ENCODE data around the gene SATB2. TPM values are rescaled to one million over a fixed set of nuclear protein-coding genes. Genes with fewer than 3 reads are reported as not detected.

Gene SATB2
- total RNA-seq, 3 donors from 2014 or later, result 2.3 to 12.2 (median 8.2) TPM

DNA sequence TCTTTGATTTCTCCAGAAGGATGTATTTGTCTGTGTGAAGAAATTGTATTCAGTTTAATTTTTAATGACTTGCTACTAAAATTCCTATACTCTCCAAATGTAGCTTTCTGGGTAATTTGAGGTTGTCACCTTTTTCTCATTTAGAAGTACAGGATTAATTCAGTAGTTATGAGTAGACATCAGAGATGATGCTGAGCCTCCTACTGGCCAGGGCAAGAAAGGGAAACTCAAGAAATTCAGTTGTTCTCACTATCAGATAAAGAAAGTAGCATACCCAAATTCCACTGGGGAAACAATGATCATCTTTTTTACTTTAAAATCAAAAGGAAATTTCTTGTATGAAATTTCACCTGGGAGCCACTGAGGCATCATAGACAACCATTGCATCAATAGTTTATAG, 199.4 kb downstream of the SATB2 start:
- H3K4me3 ChIP-seq, result no peak overlapping the region
- H3K27me3 ChIP-seq, result no peaks in the 10 kb centered on the region
- H3K27ac ChIP-seq, result no peak overlapping the region
- no peak for DNase-seq (ENCODE audit: low spot score in 2 of 2)
- H3K9me3 ChIP-seq, result peaks cover 11 to 15% of the 10 kb centered on the region in 2 donors
- no peaks in the 10 kb centered on the region for H3K4me1 ChIP-seq
- no peak for TF ChIP-seq POLR2A (IDR thresholded peaks at IDR 0.05)
- TF ChIP-seq, protein P1, sequence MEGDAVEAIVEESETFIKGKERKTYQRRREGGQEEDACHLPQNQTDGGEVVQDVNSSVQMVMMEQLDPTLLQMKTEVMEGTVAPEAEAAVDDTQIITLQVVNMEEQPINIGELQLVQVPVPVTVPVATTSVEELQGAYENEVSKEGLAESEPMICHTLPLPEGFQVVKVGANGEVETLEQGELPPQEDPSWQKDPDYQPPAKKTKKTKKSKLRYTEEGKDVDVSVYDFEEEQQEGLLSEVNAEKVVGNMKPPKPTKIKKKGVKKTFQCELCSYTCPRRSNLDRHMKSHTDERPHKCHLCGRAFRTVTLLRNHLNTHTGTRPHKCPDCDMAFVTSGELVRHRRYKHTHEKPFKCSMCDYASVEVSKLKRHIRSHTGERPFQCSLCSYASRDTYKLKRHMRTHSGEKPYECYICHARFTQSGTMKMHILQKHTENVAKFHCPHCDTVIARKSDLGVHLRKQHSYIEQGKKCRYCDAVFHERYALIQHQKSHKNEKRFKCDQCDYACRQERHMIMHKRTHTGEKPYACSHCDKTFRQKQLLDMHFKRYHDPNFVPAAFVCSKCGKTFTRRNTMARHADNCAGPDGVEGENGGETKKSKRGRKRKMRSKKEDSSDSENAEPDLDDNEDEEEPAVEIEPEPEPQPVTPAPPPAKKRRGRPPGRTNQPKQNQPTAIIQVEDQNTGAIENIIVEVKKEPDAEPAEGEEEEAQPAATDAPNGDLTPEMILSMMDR (IDR thresholded peaks at IDR 0.05), result no peak
- TF ChIP-seq POLR2AphosphoS5 (IDR thresholded peaks at IDR 0.05), result no peak
- H3K36me3 ChIP-seq, result no peaks in the 10 kb centered on the region
- intact Hi-C loops (cut with DNase I; ENCODE audit: low total_unique reads), result no loop called here

DNA sequence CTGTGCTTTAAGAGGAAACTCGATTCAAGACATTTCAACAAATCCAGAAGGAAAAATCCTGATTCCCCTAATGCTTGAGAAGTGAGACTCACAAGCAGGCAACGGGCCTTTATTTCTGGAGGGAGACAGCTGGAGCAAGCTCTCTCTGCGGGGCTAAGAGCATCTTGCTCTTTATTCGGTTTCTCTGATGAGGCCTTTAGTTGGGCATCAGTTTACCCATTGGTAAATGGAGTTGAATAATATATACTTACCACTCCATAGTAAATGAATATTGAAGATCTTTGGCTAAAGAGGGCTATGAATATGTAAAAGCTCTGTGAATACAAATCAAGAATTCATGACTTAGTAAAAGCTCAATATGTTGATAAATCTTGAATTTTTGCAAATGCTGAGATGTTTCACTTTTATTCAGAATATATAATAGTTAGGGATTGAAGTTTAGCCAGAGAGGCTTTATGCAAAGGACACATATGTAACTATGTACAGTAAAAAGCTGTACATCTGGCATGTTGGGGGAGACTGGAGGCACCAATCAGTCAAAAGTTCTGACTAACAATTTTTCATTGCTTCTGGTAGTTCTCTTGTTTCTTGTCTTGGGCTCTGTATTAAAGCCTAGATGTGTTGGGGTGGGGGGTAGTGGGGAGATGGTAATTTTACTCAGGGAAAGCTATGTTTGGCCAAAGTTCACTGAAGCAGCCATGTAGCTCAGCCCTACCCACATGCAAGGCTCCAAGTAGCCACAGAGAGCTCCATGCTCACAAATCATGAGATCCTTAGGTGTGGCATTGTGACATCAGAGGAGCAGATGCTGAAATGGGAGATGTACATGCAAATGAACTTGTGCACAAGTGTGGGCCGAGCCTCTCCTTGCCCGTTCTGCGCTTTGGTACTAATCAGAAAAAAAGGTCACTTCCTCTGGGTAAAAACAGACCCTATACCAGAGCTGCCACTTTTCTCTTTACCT, 200.2 kb downstream of the SATB2 start:
- no peak for DNase-seq (ENCODE audit: low spot score in 2 of 2)
- Histone ChIP-seq H3K27me3 (no peaks in the 10 kb centered on the region), H3K27ac (no peak overlapping the region), H3K4me3 (no peak overlapping the region), H3K36me3 (no peaks in the 10 kb centered on the region), H3K9me3 (peaks cover 6 to 7% of the 10 kb centered on the region in 2 donors), H3K4me1 (no peaks in the 10 kb centered on the region)
- TF ChIP-seq, protein P1 (IDR thresholded peaks at IDR 0.05), result no peak
- TF ChIP-seq POLR2A (IDR thresholded peaks at IDR 0.05) (no peak), POLR2AphosphoS5 (IDR thresholded peaks at IDR 0.05) (no peak)
- intact Hi-C loops (cut with DNase I; ENCODE audit: low total_unique reads), result no loop called here

DNA sequence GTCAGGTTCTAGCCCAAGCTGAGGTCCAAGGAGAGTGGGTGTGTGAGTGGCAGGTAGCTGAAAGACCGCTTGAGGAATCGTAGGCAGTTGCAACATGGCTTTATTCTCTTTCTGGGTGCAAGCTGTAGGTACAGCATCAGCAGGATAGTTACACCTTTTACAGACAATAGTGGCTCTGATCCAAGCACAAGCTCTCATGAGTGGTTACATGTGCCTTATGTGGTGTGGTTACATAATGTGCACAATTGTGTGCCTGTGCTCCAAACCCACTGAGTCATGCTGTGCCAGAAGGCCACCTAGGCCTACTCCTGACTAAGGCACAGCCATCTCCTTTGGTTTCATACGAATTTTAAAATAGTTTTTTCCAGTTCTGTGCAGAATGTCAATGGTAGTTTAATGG, 227.6 kb downstream of the SATB2 start:
- H3K4me1 ChIP-seq, result no peaks in the 10 kb centered on the region
- no peak overlapping the region for H3K4me3 ChIP-seq
- H3K27ac ChIP-seq, result no peak overlapping the region
- intact Hi-C loops (cut with DNase I; ENCODE audit: low total_unique reads), result no loop called here
- H3K27me3 ChIP-seq, result no peaks in the 10 kb centered on the region
- DNase-seq (ENCODE audit: low spot score in 2 of 2), result no peak
- TF ChIP-seq, protein P1 (IDR thresholded peaks at IDR 0.05), result no peak
- TF ChIP-seq POLR2A (IDR thresholded peaks at IDR 0.05), result no peak
- TF ChIP-seq POLR2AphosphoS5 (IDR thresholded peaks at IDR 0.05), result no peak
- H3K36me3 ChIP-seq, result no peaks in the 10 kb centered on the region
- H3K9me3 ChIP-seq, result peaks cover 0 to 10% of the 10 kb centered on the region in 2 donors

- Histone ChIP-seq H3K27me3 (no peaks in the 10 kb centered on the region), H3K4me3 (no peak overlapping the region), H3K27ac (no peak overlapping the region), H3K9me3 (peaks cover 0 to 11% of the 10 kb centered on the region in 2 donors), H3K4me1 (no peaks in the 10 kb centered on the region), H3K36me3 (no peaks in the 10 kb centered on the region)
- DNase-seq (ENCODE audit: low spot score in 2 of 2), result no peak
- TF ChIP-seq, protein P1 (IDR thresholded peaks at IDR 0.05), result no peak
- TF ChIP-seq POLR2A (IDR thresholded peaks at IDR 0.05) (no peak), POLR2AphosphoS5 (IDR thresholded peaks at IDR 0.05) (no peak)
- intact Hi-C loops (cut with DNase I; ENCODE audit: low total_unique reads), result no loop called here
These were observed 228.6 kb downstream of the SATB2 start for GRCh38 chr2:199228887-199229819.

All from breast epithelium (tissue), 4 donors.